Sigmoid colon (tissue), 7 donors: ENCODE results near the gene HMX3. TPM values are rescaled to one million over a fixed set of nuclear protein-coding genes. Genes with fewer than 3 reads are reported as not detected.

Source experiments
- DNase-seq: peaks from one replicate; pipeline ENCODE4 v3.0.0-alpha.2; 2019
- H3K27ac ChIP-seq, 4 donors: fragments of 200-600 bp; sonication (generic); one replicate each; pipeline ENCODE4 v1.5.1; 2016 to 2019; ENCODE audit warnings: mild to moderate bottlenecking in 1 of 4
- H3K27me3 ChIP-seq, 3 donors: fragments of 200-600 bp; sonication (generic); one replicate each; pipeline ENCODE4 v1.5.1; 2019; ENCODE audit warnings: mild to moderate bottlenecking in 1 of 3
- H3K36me3 ChIP-seq, 4 donors: fragments of 200-600 bp; sonication (generic); one replicate each; pipeline ENCODE4 v1.5.1; 2016 to 2019
- H3K4me1 ChIP-seq, 4 donors: fragments of 200-600 bp; sonication (generic); one replicate each; pipeline ENCODE4 v1.5.1; 2017 to 2019
- H3K4me3 ChIP-seq, 4 donors: fragments of 200-600 bp; sonication (generic); one replicate each; pipeline ENCODE4 v1.5.1; 2017 to 2019; ENCODE audit warnings: mild to moderate bottlenecking in 2 of 4, moderate library complexity in 1 of 4
- H3K9me3 ChIP-seq, 4 donors: fragments of 200-600 bp in 3 of 4; sonication (generic) in 3 of 4; one replicate each; pipeline versions ENCODE4 v1.5.1 to v1.6.1; 2013 to 2019
- EP300 ChIP-seq, 4 donors: sonication (generic); formaldehyde crosslinking; IDR thresholded peaks; one replicate each; pipeline ENCODE4 v1.6.1; 2017; ENCODE audit warnings: antibody characterized with exemption in 4 of 4
- POLR2A ChIP-seq, 2 donors: fragments of 450-650 bp; IDR thresholded peaks; one replicate each; pipeline ENCODE4 v1.6.1; 2016; ENCODE audit warnings: antibody characterized with exemption in 2 of 2, mild to moderate bottlenecking in 2 of 2, moderate library complexity in 2 of 2
- POLR2AphosphoS5 ChIP-seq, 4 donors: sonication (generic); formaldehyde crosslinking; IDR thresholded peaks; one replicate each; pipeline ENCODE4 v1.6.1; 2017; ENCODE audit warnings: antibody characterized with exemption in 4 of 4
- WGBS, 2 donors: extraction: QIAGEN DNeasy Blood & Tissue Kit; methylation state at CpG; one replicate each; pipeline ENCODE4 v1.1.7; 2013; 5-methylcytosine and 5-hydroxymethylcytosine counted together
- intact Hi-C: fragments of 100-400 bp; cut with DNase I; formaldehyde crosslinking; loops from one replicate; pipeline ENCODE4 v1.15.1; 2023
- polyA plus RNA-seq, 3 donors: library from polyadenylated mRNA; stranded (reverse); fragments of 200-250 nt; gene quantifications; one replicate each; pipeline ENCODE4 v1.2.3, GENCODE V29; 2013
- total RNA-seq, 4 donors: library from RNA; depleted of rRNA; stranded (reverse); fragments of >200 nt; gene quantifications; one replicate each; pipeline ENCODE4 v1.1.0, GENCODE V29; 2016
- TF ChIP-seq, protein P1 (sequence below), 4 experiments: fragments of 450-650 bp in 3 of 4; fragments of 200-600 bp in 1 of 4; IDR thresholded peaks; one replicate each; pipeline ENCODE4 v1.5.1; 2016 to 2019; ENCODE audit warnings: antibody characterized with exemption in 4 of 4, mild to moderate bottlenecking in 3 of 4, moderate library complexity in 2 of 4
- donor health status: healthy with polysubstance abuse.
- donor health status: Bipolar disorder and iron deficiency.
- donor health status: healthy.

Gene HMX3
- total and polyA plus RNA-seq, 7 donors, result 0.52 to 0.83 (median 0.68) TPM; not detected in 4

DNA sequence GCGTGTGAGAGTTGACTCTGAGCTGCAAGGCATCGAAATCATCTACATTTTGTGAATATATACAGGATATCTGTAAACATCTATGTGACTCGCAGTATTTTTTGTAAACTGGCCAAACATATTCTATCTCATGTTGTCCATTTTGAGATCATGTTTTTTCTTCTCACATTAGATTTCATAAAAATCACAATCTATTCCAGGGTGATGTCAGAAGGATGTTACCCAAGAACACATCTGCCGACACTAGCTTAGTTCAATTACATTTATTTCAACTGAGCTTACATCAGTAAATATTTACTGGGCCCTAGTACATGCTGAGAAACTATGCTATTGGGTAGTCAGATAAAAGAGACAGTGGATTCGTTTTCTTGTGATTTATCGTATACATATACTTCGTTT, 16.0 kb downstream of the HMX3 start:
- peak in 2 of 4 donors; percentile 40 to 52 for TF ChIP-seq POLR2AphosphoS5 (IDR thresholded peaks at IDR 0.05)
- no peak for TF ChIP-seq EP300 (IDR thresholded peaks at IDR 0.05)
- Histone ChIP-seq H3K27me3 (peaks cover 49 to 69% (median 62%) of the 10 kb centered on the region in 3 donors), H3K9me3 (no peaks in the 10 kb centered on the region), H3K27ac (no peak overlapping the region), H3K4me3 (no peak overlapping the region), H3K36me3 (peaks cover 0 to 11% (median 2%) of the 10 kb centered on the region in 4 donors), H3K4me1 (peaks cover 0 to 61% (median 53%) of the 10 kb centered on the region in 4 donors)
- intact Hi-C loops, result loop anchor here (2.0 kb wide), 1 partner anchor 17 kb away; the partner anchor contains the start of gene HMX3
- DNase-seq, result no peak
- 18 to 22% methylated on average over 7 of the region's 7 CpGs for WGBS, 2 donors

DNA sequence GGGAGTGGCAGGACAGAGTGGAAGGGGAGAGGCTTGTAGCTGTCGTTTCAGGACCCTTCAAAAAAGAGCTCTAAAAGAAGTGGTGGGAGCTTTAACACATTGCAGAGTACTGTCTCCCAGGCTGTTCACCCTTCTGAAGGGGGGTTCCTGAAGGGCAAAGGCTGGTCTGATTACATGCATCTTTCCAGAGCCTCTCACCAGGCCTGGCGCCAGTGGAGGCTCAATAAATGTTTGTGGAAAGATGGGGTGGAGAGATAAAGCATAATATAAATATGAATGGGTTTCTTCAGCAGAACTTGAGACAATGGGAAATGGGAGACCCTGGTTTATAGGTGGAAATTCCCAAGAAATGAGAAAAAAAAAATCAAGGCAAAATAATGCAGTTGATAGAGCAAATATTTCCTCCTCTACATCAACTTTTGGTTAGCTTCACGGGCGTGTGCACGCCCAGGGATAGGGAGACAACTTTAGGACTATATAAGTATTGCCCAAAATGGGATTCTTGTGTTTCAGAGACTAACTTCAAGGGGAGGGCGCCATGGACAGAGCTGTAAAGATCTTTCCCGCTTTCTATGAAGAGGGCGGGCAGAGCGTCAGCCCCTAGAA, 17.8 kb downstream of the HMX3 start:
- Histone ChIP-seq H3K36me3 (peaks cover 0 to 29% (median 9%) of the 10 kb centered on the region in 4 donors), H3K27me3 (peaks cover 30 to 50% (median 45%) of the 10 kb centered on the region in 3 donors), H3K27ac (no peak overlapping the region), H3K4me1 (peaks cover 0 to 52% (median 42%) of the 10 kb centered on the region in 4 donors), H3K4me3 (peak overlapping the region in 1 of 4 donors; percentile 90), H3K9me3 (no peaks in the 10 kb centered on the region)
- no peak for DNase-seq
- WGBS, 2 donors, result 30 to 38% methylated on average over 9 of the region's 9 CpGs
- TF ChIP-seq POLR2AphosphoS5 (IDR thresholded peaks at IDR 0.05), result no peak
- no peak for TF ChIP-seq POLR2A (IDR thresholded peaks at IDR 0.05)
- TF ChIP-seq, protein P1, sequence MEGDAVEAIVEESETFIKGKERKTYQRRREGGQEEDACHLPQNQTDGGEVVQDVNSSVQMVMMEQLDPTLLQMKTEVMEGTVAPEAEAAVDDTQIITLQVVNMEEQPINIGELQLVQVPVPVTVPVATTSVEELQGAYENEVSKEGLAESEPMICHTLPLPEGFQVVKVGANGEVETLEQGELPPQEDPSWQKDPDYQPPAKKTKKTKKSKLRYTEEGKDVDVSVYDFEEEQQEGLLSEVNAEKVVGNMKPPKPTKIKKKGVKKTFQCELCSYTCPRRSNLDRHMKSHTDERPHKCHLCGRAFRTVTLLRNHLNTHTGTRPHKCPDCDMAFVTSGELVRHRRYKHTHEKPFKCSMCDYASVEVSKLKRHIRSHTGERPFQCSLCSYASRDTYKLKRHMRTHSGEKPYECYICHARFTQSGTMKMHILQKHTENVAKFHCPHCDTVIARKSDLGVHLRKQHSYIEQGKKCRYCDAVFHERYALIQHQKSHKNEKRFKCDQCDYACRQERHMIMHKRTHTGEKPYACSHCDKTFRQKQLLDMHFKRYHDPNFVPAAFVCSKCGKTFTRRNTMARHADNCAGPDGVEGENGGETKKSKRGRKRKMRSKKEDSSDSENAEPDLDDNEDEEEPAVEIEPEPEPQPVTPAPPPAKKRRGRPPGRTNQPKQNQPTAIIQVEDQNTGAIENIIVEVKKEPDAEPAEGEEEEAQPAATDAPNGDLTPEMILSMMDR (IDR thresholded peaks at IDR 0.05), result no peak
- no peak for TF ChIP-seq EP300 (IDR thresholded peaks at IDR 0.05)
- intact Hi-C loops, result loop anchor here (2.0 kb wide), 1 partner anchor 145 kb away; the partner anchor contains the start of genes ACADSB and IKZF5

DNA sequence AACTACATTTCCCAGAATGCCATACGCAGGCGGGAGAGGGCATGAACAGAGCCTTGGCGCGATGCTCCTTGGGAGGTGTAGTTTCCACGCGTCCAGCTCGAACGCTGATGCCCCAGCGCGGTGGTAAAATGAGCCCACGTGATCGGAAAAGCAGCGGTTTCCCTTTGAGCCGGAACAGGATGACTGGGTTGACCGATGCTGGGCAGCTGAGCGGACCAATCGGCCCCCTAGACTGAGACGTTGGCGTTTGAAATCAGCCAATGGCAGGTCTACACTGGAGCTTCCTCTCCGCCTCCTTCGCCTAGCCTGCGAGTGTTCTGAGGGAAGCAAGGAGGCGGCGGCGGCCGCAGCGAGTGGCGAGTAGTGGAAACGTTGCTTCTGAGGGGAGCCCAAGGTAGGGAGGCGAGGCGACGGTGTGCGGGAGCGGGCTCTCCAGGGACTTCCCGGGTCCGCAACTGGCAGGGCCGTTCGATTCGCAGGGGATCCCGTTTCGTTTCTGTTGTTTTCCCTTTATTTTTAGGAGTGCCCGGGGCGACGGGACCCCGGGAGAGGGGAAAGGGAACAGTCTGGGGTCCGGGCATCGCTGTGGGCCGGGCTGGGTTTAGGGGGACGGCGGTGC, 18.4 kb downstream of the HMX3 start, which contains the start of gene BUB3:
BUB3 (plus strand) TSS at position 311 of the 619 bp plus-strand sequence. CDS start 516 bp downstream, outside the sequence.
- DNase-seq, result peak; percentile 99
- Histone ChIP-seq H3K9me3 (no peaks in the 10 kb centered on the region), H3K36me3 (peaks cover 0 to 30% (median 9%) of the 10 kb centered on the region in 4 donors), H3K27ac (peak within 1 kb of the TSS; percentile 93 to 96 (median 94)), H3K27me3 (peaks cover 24 to 44% (median 39%) of the 10 kb centered on the region in 3 donors), H3K4me1 (peaks cover 0 to 46% (median 37%) of the 10 kb centered on the region in 4 donors), H3K4me3 (peak within 1 kb of the TSS; percentile 90 to 99 (median 99))
- 0% methylated on average over 50 of the region's 50 CpGs for WGBS, 2 donors
- intact Hi-C loops, result loop anchor here (2.0 kb wide), 1 partner anchor 145 kb away; the partner anchor contains the start of genes ACADSB and IKZF5
- TF ChIP-seq EP300 (IDR thresholded peaks at IDR 0.05) (no peak), POLR2AphosphoS5 (IDR thresholded peaks at IDR 0.05) (peak; percentile 92 to 93 (median 92)), POLR2A (IDR thresholded peaks at IDR 0.05) (peak; percentile 68 to 82)
- TF ChIP-seq, protein P1 (IDR thresholded peaks at IDR 0.05), result peak in 2 of 4 experiments; percentile 19 to 20

DNA sequence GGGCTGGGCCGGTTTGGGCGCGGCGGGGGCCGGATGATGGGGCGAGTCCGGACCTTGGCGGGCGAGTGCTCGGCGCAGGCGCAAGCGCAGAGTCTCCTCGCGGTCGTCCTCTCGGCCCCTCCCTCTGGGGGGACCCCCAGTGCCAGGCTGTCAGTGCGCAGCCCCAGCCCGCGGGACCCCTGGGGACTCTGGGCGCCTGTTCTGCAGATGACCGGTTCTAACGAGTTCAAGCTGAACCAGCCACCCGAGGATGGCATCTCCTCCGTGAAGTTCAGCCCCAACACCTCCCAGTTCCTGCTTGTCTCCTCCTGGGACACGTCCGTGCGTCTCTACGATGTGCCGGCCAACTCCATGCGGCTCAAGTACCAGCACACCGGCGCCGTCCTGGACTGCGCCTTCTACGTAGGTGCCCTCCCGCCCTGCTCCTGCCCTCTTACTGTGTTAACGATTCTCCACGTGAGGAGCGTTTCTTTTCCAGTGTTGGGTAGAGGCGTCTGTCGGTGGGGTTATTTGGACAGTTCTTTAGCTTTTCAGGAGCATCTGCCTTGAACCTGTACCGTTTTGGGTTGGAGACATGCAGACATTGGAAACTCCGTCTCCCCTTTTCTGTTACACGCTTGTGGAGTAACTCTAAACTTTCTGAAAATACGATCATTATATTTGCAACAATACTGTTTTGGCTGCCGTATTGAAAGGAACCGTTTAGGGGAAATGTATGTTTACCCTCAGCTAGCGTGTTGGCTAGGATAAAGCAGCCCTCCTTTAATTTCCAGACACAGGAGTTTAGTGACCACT, 19.1 kb downstream of the HMX3 start:
- peaks cover 0 to 39% (median 30%) of the 10 kb centered on the region in 4 donors for H3K4me1 ChIP-seq
- TF ChIP-seq, protein P1 (IDR thresholded peaks at IDR 0.05), result no peak
- TF ChIP-seq POLR2AphosphoS5 (IDR thresholded peaks at IDR 0.05), result no peak
- no peak for TF ChIP-seq EP300 (IDR thresholded peaks at IDR 0.05)
- TF ChIP-seq POLR2A (IDR thresholded peaks at IDR 0.05), result no peak

More for the DNA sequence above, 19.1 kb downstream of the HMX3 start:
- Histone ChIP-seq H3K27me3 (peaks cover 17 to 37% (median 32%) of the 10 kb centered on the region in 3 donors), H3K27ac (peak overlapping the region; percentile 93 to 96 (median 94)), H3K36me3 (peaks cover 0 to 30% (median 9%) of the 10 kb centered on the region in 4 donors), H3K9me3 (no peaks in the 10 kb centered on the region), H3K4me3 (peak overlapping the region; percentile 90 to 99 (median 99))
- no peak for DNase-seq
- intact Hi-C loops, result loop anchor here (2.0 kb wide), 1 partner anchor 146 kb away; the partner anchor contains the start of genes ACADSB and IKZF5
- 2 to 6% methylated on average over 49 of the region's 49 CpGs for WGBS, 2 donors
